WTC11 (cell line): ENCODE results near the gene UVRAG. TPM values are rescaled to one million over a fixed set of nuclear protein-coding genes. Genes with fewer than 3 reads are reported as not detected.

Source experiments
- ATAC-seq: fragments of 200-7000 bp; cut with Tn5 transposase; 2 replicates; pipeline ENCODE4 v1.10.0; 2021; ENCODE audit warnings: mild to moderate bottlenecking, moderate library complexity
- CTCF ChIA-PET: fragments of 300-600 bp; sonication (Branson Sonifier 250); formaldehyde crosslinking; loops from one replicate; lab custom pipeline; 2021; ENCODE audit warnings: antibody characterized with exemption; lab: Charles Lee
- POLR2A ChIA-PET: fragments of 350-600 bp; sonication (Branson Sonifier 250); formaldehyde crosslinking; loops from one replicate; lab custom pipeline; 2021; ENCODE audit warnings: antibody characterized with exemption; lab: Charles Lee
- DNase-seq: peaks from one replicate; pipeline ENCODE4 v3.0.0; 2021; ENCODE audit warnings: low spot score
- H3K27ac Mint-ChIP-seq: 2 replicates; pipeline ENCODE4 v1.8.0; 2021; ENCODE audit warnings: mixed read lengths
- H3K27me3 Mint-ChIP-seq: 2 replicates; pipeline ENCODE4 v1.8.0; 2021; ENCODE audit warnings: low read depth, mild to moderate bottlenecking, moderate library complexity, mixed read lengths
- H3K36me3 Mint-ChIP-seq: 2 replicates; pipeline ENCODE4 v1.8.0; 2021; ENCODE audit warnings: mixed read lengths
- H3K4me1 Mint-ChIP-seq: 2 replicates; pipeline ENCODE4 v1.8.0; 2022; ENCODE audit warnings: mixed read lengths
- H3K4me3 Mint-ChIP-seq: 2 replicates; pipeline ENCODE4 v1.8.0; 2021; ENCODE audit warnings: mild to moderate bottlenecking, moderate library complexity, mixed read lengths
- H3K9me3 Mint-ChIP-seq: 2 replicates; pipeline ENCODE4 v1.8.0; 2021; ENCODE audit warnings: mixed read lengths
- ATF1 ChIP-seq: sonication (generic); formaldehyde crosslinking; IDR thresholded peaks from 2 replicates; pipeline ENCODE4 v1.8.1; 2023; ENCODE audit warnings: mild to moderate bottlenecking, moderate library complexity, missing genetic modification reagents
- ATF3 ChIP-seq: sonication (generic); formaldehyde crosslinking; conservative IDR thresholded peaks from 2 replicates; pipeline ENCODE4 v1.8.1; 2022; ENCODE audit warnings: mild to moderate bottlenecking, missing genetic modification reagents
- CREB1 ChIP-seq: sonication (generic); formaldehyde crosslinking; IDR thresholded peaks from 2 replicates; pipeline ENCODE4 v1.8.0; 2023; ENCODE audit warnings: mild to moderate bottlenecking, missing genetic modification reagents
- E2F1 ChIP-seq: sonication (generic); formaldehyde crosslinking; IDR thresholded peaks from 2 replicates; pipeline ENCODE4 v1.8.0; 2022; ENCODE audit warnings: mild to moderate bottlenecking, missing genetic modification reagents
- FOXK1 ChIP-seq: sonication (generic); formaldehyde crosslinking; IDR thresholded peaks from 2 replicates; pipeline ENCODE4 v1.8.0; 2022; ENCODE audit warnings: mild to moderate bottlenecking, moderate library complexity, missing genetic modification reagents
- GABPB1 ChIP-seq: sonication (generic); formaldehyde crosslinking; IDR thresholded peaks from 2 replicates; pipeline ENCODE4 v1.8.1; 2023; ENCODE audit warnings: mild to moderate bottlenecking, missing genetic modification reagents
- GRHL2 ChIP-seq: fragments of 250-450 bp; sonication (Bioruptor Pico); IDR thresholded peaks from 2 replicates; pipeline ENCODE4 v1.8.0; 2022; ENCODE audit warnings: mild to moderate bottlenecking, moderate library complexity; ENCODE audit not compliant: insufficient replicate concordance, severe bottlenecking
- HMGA2 ChIP-seq: fragments of 250-450 bp; sonication (Bioruptor Pico); IDR thresholded peaks from 2 replicates; pipeline ENCODE4 v1.4.0; 2021; ENCODE audit warnings: mild to moderate bottlenecking, moderate library complexity
- MLX ChIP-seq: sonication (generic); formaldehyde crosslinking; IDR thresholded peaks from 2 replicates; pipeline ENCODE4 v1.8.1; 2023; ENCODE audit warnings: mild to moderate bottlenecking, missing genetic modification reagents, moderate library complexity
- NFE2L1 ChIP-seq: sonication (generic); formaldehyde crosslinking; IDR thresholded peaks from 2 replicates; pipeline ENCODE4 v1.8.1; 2023; ENCODE audit warnings: missing genetic modification reagents
- NFYB ChIP-seq: sonication (generic); formaldehyde crosslinking; conservative IDR thresholded peaks from 2 replicates; pipeline ENCODE4 v1.8.0; 2022; ENCODE audit warnings: low read depth, missing genetic modification reagents
- NR1H2 ChIP-seq: sonication (generic); formaldehyde crosslinking; IDR thresholded peaks from 2 replicates; pipeline ENCODE4 v1.9.0; 2021; ENCODE audit warnings: mild to moderate bottlenecking, moderate library complexity, missing genetic modification reagents
- NR2C2 ChIP-seq: sonication (generic); formaldehyde crosslinking; IDR thresholded peaks from 2 replicates; pipeline ENCODE4 v1.8.0; 2022; ENCODE audit warnings: mild to moderate bottlenecking, missing genetic modification reagents
- NR3C1 ChIP-seq: sonication (generic); formaldehyde crosslinking; conservative IDR thresholded peaks from 2 replicates; pipeline ENCODE4 v1.8.1; 2023; ENCODE audit warnings: low read depth, mild to moderate bottlenecking, missing genetic modification reagents
- SMAD4 ChIP-seq: sonication (generic); formaldehyde crosslinking; IDR thresholded peaks from 2 replicates; pipeline ENCODE4 v1.8.0; 2022; ENCODE audit warnings: mild to moderate bottlenecking, missing genetic modification reagents
- SP1 ChIP-seq: sonication (generic); formaldehyde crosslinking; conservative IDR thresholded peaks from 2 replicates; pipeline ENCODE4 v1.8.1; 2022; ENCODE audit warnings: missing genetic modification reagents
- ZNF219 ChIP-seq: sonication (generic); formaldehyde crosslinking; IDR thresholded peaks from 2 replicates; pipeline ENCODE4 v1.8.0; 2023; ENCODE audit warnings: missing genetic modification reagents, mild to moderate bottlenecking, borderline replicate concordance
- ZNF423 ChIP-seq: fragments of 250-450 bp; sonication (Bioruptor Pico); IDR thresholded peaks from 2 replicates; pipeline ENCODE4 v2.1.2; 2022; ENCODE audit warnings: mild to moderate bottlenecking, moderate library complexity
- total RNA-seq: library from RNA; stranded (reverse); gene quantifications from 3 replicates; pipeline ENCODE4 v1.2.3, GENCODE V29; 2021
- TF ChIP-seq, protein P1 (sequence below): fragments of 200-600 bp; IDR thresholded peaks from 2 replicates; pipeline ENCODE4 v1.8.0; 2022; ENCODE audit warnings: antibody characterized with exemption
- TF ChIP-seq, protein P2 (sequence below): sonication (generic); formaldehyde crosslinking; IDR thresholded peaks from 2 replicates; pipeline ENCODE4 v1.8.0; 2023; ENCODE audit warnings: mild to moderate bottlenecking, missing genetic modification reagents

UVRAG gene
- total RNA-seq, 1 experiment from 2014 or later, result 14.5 TPM

DNA sequence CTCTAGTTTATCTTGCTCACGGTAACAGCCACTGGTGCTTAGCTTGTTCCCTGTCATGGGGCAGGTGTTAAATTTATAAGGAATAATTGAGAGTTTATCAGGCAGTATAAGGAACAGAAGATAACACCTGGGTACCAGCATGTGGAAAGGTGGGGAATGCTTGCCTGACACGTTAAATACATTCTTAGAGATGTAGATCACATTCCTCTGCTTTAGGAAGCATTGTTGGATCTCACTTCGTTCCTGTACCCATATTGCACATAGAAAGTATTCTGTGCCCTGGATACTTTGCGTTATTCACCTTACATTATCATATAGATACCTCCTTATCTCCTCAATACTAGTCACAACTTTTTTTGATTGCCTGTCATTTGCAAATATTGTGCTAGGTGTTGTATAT lies 114.7 kb downstream of the UVRAG start:
- H3K27me3 Mint-ChIP-seq, result no peaks in the 10 kb centered on the region
- H3K36me3 Mint-ChIP-seq, result no peaks in the 10 kb centered on the region
- DNase-seq (no peak), ATAC-seq (no peak)
- H3K4me3 Mint-ChIP-seq, result no peak overlapping the region
- no peak for TF ChIP-seq ZNF219
- TF ChIP-seq NR1H2 (CRISPR knock-in tag), result no peak
- TF ChIP-seq NR2C2, result no peak
- no peak for TF ChIP-seq SMAD4
- TF ChIP-seq HMGA2 (CRISPR knock-in tag), result no peak
- TF ChIP-seq ZNF423 (CRISPR knock-in tag), result no peak
- no peak for TF ChIP-seq FOXK1
- TF ChIP-seq NFYB (CRISPR knock-in tag), result no peak
- no peak for TF ChIP-seq SP1 (CRISPR knock-in tag)
- no peak for TF ChIP-seq ATF1 (CRISPR knock-in tag)
- no peak for TF ChIP-seq NR3C1 (CRISPR knock-in tag)
- no peaks in the 10 kb centered on the region for H3K4me1 Mint-ChIP-seq
- ChIA-PET POLR2A (no interaction called here), CTCF (interaction anchor here (1.0 to 1.2 kb wide), 2 partner anchors 222 kb away, joined by 6 read pairs; no protein-coding TSS in a partner anchor)
- no peak overlapping the region for H3K27ac Mint-ChIP-seq
- H3K9me3 Mint-ChIP-seq, result no peaks in the 10 kb centered on the region

DNA sequence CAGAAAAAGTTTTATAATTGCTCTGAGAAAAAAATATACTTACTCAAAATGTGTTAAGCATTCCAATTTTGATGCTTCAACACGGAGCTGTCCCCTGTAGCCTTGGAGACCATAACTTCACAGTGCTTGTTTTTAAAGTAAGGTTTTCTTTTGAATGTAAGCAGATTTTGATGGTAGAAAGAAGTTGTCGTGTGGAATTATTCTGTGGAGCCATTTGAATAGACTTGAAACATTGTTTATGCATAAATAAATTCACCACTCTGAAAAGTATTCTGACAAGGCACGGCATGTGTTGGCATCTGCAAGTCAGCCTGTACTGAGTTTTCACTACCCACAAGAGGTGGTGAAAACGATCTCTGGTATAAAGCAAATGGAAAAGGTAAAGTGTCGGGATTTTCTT lies 115.5 kb downstream of the UVRAG start:
- no peak for ATAC-seq
- Mint-ChIP-seq H3K4me1 (no peaks in the 10 kb centered on the region), H3K27ac (no peak overlapping the region), H3K4me3 (no peak overlapping the region), H3K9me3 (no peaks in the 10 kb centered on the region), H3K36me3 (no peaks in the 10 kb centered on the region), H3K27me3 (no peaks in the 10 kb centered on the region)
- DNase-seq, result no peak
- ChIA-PET POLR2A (interaction anchor here (0.5 kb wide), 1 partner anchor 148 kb away, joined by 3 read pairs; no protein-coding TSS in a partner anchor), CTCF (interaction anchor here (1.0 kb wide), 1 partner anchor 221 kb away, joined by 6 read pairs; no protein-coding TSS in a partner anchor)
- TF ChIP-seq, protein P1, sequence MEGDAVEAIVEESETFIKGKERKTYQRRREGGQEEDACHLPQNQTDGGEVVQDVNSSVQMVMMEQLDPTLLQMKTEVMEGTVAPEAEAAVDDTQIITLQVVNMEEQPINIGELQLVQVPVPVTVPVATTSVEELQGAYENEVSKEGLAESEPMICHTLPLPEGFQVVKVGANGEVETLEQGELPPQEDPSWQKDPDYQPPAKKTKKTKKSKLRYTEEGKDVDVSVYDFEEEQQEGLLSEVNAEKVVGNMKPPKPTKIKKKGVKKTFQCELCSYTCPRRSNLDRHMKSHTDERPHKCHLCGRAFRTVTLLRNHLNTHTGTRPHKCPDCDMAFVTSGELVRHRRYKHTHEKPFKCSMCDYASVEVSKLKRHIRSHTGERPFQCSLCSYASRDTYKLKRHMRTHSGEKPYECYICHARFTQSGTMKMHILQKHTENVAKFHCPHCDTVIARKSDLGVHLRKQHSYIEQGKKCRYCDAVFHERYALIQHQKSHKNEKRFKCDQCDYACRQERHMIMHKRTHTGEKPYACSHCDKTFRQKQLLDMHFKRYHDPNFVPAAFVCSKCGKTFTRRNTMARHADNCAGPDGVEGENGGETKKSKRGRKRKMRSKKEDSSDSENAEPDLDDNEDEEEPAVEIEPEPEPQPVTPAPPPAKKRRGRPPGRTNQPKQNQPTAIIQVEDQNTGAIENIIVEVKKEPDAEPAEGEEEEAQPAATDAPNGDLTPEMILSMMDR, result no peak
- TF ChIP-seq GRHL2 (CRISPR knock-in tag), result no peak
- TF ChIP-seq NR1H2 (CRISPR knock-in tag), result no peak
- TF ChIP-seq, protein P2, sequence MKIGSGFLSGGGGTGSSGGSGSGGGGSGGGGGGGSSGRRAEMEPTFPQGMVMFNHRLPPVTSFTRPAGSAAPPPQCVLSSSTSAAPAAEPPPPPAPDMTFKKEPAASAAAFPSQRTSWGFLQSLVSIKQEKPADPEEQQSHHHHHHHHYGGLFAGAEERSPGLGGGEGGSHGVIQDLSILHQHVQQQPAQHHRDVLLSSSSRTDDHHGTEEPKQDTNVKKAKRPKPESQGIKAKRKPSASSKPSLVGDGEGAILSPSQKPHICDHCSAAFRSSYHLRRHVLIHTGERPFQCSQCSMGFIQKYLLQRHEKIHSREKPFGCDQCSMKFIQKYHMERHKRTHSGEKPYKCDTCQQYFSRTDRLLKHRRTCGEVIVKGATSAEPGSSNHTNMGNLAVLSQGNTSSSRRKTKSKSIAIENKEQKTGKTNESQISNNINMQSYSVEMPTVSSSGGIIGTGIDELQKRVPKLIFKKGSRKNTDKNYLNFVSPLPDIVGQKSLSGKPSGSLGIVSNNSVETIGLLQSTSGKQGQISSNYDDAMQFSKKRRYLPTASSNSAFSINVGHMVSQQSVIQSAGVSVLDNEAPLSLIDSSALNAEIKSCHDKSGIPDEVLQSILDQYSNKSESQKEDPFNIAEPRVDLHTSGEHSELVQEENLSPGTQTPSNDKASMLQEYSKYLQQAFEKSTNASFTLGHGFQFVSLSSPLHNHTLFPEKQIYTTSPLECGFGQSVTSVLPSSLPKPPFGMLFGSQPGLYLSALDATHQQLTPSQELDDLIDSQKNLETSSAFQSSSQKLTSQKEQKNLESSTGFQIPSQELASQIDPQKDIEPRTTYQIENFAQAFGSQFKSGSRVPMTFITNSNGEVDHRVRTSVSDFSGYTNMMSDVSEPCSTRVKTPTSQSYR (CRISPR knock-in tag), result no peak
- TF ChIP-seq E2F1 (CRISPR knock-in tag), result no peak
- TF ChIP-seq NFYB (CRISPR knock-in tag), result no peak
- TF ChIP-seq CREB1 (CRISPR knock-in tag), result no peak
- no peak for TF ChIP-seq SMAD4
- no peak for TF ChIP-seq GABPB1 (CRISPR knock-in tag)
- TF ChIP-seq MLX, result no peak
- TF ChIP-seq ATF3 (CRISPR knock-in tag), result no peak
- no peak for TF ChIP-seq NFE2L1 (CRISPR knock-in tag)
